PFSK-1 (cell line): ENCODE results near the gene CTBP2.

ENCODE experiments used
- SIN3A ChIP-seq: IDR thresholded peaks from 2 replicates; pipeline ENCODE4 v1.6.1; 2012; ENCODE audit warnings: mild to moderate bottlenecking, low read length, moderate library complexity, borderline replicate concordance; ENCODE audit not compliant: insufficient read depth
- TAF1 ChIP-seq: IDR thresholded peaks from 2 replicates; pipeline ENCODE4 v1.6.1; 2012; ENCODE audit warnings: low read length, control low read depth, borderline replicate concordance; ENCODE audit not compliant: insufficient read depth

DNA sequence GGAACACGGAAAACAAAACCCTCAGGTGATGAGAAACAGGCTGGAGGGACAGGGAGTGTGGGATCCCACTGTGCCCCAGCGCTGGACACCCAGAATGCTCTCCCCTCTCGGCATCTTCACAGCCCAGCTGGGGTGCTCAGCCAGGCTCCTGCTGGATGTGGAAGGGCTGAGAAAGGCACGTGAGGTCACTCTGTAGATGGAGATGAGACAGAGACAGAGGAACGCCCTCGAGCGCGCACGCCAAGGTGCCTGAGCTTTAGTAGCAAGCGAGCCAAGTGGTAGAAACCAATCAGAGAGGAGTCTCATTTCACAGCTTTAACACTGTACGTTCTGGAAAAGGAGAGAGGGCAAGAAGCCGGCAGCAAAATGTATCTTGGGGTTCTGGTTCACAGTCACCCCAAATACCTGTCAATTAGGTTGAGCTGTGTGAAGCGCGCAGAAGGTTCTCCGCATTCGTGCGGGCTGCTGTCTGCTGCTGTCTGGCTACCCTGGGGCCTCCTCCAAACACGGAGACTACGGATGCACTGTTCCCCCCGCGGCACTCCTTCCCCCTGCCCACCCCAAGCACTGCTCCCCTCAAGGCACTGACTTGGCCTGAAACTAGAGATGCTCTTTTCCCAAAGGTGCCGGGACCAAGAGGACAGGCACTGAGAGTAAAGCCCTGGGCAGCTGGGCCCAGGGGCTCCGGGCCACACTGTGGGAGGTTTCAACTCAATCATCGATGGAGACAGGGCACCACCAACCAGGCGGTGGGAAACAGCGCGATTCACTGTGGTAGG is 127.0 kb downstream of the CTBP2 start:
- no peak for TF ChIP-seq TAF1
- TF ChIP-seq SIN3A, result no peak
